ENCODE measurements around the gene CAPNS2.

DNA sequence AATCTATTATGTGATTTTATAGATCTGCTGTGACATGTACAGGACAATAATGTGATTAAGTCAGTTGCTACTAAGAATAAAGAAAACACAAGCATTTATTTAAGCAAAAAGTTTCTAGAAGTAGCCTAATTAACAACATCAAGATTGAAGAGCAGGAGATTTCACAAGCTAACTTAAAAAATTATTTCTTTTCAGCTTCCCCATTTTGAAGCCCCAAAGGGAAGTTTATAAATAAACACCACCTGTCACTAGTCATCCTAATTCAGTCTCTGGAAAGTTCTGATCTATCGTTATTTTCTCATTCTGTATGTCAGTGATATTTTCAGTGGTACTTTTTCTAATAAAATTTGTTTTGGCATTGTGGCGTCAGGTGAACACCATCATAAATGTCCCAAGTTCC lies 8.3 kb downstream of the CAPNS2 start:
- TF ChIP-seq, protein P1, sequence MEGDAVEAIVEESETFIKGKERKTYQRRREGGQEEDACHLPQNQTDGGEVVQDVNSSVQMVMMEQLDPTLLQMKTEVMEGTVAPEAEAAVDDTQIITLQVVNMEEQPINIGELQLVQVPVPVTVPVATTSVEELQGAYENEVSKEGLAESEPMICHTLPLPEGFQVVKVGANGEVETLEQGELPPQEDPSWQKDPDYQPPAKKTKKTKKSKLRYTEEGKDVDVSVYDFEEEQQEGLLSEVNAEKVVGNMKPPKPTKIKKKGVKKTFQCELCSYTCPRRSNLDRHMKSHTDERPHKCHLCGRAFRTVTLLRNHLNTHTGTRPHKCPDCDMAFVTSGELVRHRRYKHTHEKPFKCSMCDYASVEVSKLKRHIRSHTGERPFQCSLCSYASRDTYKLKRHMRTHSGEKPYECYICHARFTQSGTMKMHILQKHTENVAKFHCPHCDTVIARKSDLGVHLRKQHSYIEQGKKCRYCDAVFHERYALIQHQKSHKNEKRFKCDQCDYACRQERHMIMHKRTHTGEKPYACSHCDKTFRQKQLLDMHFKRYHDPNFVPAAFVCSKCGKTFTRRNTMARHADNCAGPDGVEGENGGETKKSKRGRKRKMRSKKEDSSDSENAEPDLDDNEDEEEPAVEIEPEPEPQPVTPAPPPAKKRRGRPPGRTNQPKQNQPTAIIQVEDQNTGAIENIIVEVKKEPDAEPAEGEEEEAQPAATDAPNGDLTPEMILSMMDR (conservative IDR thresholded peaks at IDR 0.05 in 1 of 2, IDR thresholded peaks at IDR 0.05 in 1 of 2; ENCODE audit: extremely low read depth in 1 of 2, insufficient read depth in 1 of 2, low read depth in 1 of 2, low read length in 2 of 2) = no peak
- no peak for TF ChIP-seq EZH2 (IDR thresholded peaks at IDR 0.05; ENCODE audit: borderline replicate concordance, low read length)

Data from mammary epithelial cell (primary cell).